ENCODE data around the gene WHAMM.
"Not testable (repeated sequence)": the region's sequence is repeated elsewhere in the genome, so short reads cannot be mapped to it uniquely, and the experiment has no call there.

The WHAMM gene, protein sequence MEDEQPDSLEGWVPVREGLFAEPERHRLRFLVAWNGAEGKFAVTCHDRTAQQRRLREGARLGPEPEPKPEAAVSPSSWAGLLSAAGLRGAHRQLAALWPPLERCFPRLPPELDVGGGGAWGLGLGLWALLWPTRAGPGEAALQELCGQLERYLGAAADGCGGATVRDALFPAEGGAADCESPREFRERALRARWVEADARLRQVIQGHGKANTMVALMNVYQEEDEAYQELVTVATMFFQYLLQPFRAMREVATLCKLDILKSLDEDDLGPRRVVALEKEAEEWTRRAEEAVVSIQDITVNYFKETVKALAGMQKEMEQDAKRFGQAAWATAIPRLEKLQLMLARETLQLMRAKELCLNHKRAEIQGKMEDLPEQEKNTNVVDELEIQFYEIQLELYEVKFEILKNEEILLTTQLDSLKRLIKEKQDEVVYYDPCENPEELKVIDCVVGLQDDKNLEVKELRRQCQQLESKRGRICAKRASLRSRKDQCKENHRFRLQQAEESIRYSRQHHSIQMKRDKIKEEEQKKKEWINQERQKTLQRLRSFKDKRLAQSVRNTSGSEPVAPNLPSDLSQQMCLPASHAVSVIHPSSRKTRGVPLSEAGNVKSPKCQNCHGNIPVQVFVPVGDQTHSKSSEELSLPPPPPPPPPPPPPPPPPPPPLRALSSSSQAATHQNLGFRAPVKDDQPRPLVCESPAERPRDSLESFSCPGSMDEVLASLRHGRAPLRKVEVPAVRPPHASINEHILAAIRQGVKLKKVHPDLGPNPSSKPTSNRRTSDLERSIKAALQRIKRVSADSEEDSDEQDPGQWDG

DNA sequence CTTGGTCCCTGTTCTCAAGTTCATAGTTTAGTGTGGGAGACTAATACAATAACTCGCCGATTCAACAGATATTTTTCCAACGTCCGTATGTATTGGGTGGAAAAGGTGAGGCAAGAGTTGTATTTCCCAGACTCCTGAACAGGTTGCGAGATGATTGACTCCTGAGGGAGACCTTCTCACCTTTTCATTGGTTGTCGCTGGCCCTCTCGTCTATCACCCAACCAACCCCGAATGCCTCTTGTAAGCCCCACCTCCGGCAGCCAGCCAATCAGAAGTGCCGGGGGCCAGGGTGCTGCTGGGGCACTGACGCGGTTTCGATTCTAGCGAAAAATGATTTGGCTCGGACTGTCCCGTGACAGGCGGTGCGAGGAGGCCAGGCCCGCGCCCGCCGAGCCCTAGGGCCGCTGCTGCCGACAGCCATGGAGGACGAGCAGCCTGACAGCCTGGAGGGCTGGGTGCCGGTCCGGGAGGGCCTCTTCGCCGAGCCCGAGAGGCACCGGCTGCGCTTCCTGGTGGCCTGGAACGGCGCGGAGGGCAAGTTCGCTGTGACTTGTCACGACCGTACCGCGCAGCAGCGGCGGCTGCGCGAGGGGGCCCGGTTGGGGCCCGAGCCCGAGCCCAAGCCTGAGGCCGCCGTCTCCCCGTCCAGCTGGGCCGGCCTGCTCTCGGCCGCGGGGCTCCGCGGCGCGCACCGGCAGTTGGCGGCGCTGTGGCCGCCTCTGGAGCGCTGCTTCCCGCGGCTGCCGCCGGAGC lies at the start of gene WHAMM:
TSS of gene WHAMM (plus strand) at position 321 of the 753 bp plus-strand sequence. CDS start at position 420, 99 bp downstream.
- Histone ChIP-seq H3K27ac (ENCODE audit: low read length) (no peak within 1 kb of the TSS), H3K36me3 (ENCODE audit: insufficient read depth, low read depth, low read length) (peaks cover 6% of the 10 kb centered on the region; the same call in 1 of the 2 replicates), H3K9ac (ENCODE audit: low read depth, low read length) (peak within 1 kb of the TSS; percentile 77), H3K4me1 (ENCODE audit: insufficient read depth, low read length) (peaks cover 5% of the 10 kb centered on the region; the same call in 1 of the 2 replicates), H3K27me3 (ENCODE audit: insufficient read depth, low read length) (peaks cover 13% of the 10 kb centered on the region; the same call in 1 of the 2 replicates), H3K9me3 (ENCODE audit: insufficient read depth, low read depth, low read length) (no peaks in the 10 kb centered on the region), H3K4me3 (ENCODE audit: low read length) (peak within 1 kb of the TSS; percentile 88)

DNA sequence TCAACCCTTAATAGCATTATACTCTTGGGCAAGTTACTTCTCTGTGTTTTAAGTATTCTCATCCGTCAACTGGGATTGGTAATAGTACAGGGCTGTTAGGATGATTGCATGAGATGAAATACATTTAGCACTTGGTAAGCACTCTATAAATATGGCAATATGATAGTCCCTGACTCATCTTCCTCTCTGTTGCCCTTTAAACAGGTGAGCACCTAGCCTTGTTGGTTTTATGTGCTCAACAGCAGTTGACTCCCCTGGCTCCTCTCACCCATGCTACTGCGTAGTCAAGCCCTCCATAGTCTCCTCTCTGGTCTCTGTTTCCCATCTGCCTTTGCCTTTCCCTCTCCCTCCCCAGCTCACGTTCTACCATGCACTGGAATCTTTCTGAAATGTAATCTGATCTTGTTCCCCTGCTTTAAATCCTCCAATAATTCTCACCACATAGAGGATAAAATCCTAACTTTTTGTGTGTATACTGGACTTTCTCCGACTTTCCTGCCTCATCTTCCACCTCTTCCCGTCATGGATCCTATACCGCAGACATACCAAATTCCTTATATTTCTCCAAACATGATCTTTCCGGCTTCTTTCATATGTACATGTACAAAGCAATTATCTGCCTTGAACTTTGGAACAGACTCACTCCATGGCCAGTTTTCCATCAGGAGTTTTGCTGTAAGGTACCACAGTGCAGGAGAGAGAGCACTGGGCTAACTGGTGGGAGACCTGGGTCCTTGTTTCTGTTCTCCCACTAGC lies 45.9 kb upstream of the WHAMM start:
- H3K36me3 ChIP-seq (ENCODE audit: insufficient read depth, low read depth, low read length): peaks cover 9% of the 10 kb centered on the region

DNA sequence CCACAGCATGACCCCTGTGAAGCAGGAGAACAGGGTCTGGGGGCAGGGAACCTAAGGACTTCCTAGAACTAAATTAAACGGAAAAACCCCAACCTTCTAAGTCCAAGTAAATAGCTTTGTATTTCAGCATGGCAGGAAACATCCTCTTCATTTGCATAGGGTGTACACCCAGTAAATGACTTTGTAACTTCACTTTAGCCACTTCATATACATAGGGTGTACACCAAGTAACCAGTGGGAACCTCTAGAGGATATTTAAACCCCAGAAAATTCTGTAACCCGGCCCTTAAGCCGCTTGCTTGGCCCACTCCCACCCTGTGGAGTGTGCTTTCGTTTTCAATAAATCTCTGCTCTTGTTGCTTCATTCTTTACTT lies 45.3 kb upstream of the WHAMM start:
- H3K4me3 ChIP-seq (ENCODE audit: low read length): no peak overlapping the region
- H3K27me3 ChIP-seq (ENCODE audit: insufficient read depth, low read length): no peaks in the 10 kb centered on the region
- no peak overlapping the region for H3K9ac ChIP-seq (ENCODE audit: low read depth, low read length)
- H3K27ac ChIP-seq (ENCODE audit: low read length): no peak overlapping the region
- no peaks in the 10 kb centered on the region for H3K9me3 ChIP-seq (ENCODE audit: insufficient read depth, low read depth, low read length)
- H3K36me3 ChIP-seq (ENCODE audit: insufficient read depth, low read depth, low read length): peaks cover 3% of the 10 kb centered on the region
- H3K4me1 ChIP-seq (ENCODE audit: insufficient read depth, low read length): no peaks in the 10 kb centered on the region

More for the DNA sequence above, 45.9 kb upstream of the WHAMM start:
- no peak overlapping the region for H3K9ac ChIP-seq (ENCODE audit: low read depth, low read length)
- H3K9me3 ChIP-seq (ENCODE audit: insufficient read depth, low read depth, low read length): no peaks in the 10 kb centered on the region
- no peak overlapping the region for H3K4me3 ChIP-seq (ENCODE audit: low read length)
- H3K27me3 ChIP-seq (ENCODE audit: insufficient read depth, low read length): no peaks in the 10 kb centered on the region
- no peaks in the 10 kb centered on the region for H3K4me1 ChIP-seq (ENCODE audit: insufficient read depth, low read length)
- no peak overlapping the region for H3K27ac ChIP-seq (ENCODE audit: low read length)

DNA sequence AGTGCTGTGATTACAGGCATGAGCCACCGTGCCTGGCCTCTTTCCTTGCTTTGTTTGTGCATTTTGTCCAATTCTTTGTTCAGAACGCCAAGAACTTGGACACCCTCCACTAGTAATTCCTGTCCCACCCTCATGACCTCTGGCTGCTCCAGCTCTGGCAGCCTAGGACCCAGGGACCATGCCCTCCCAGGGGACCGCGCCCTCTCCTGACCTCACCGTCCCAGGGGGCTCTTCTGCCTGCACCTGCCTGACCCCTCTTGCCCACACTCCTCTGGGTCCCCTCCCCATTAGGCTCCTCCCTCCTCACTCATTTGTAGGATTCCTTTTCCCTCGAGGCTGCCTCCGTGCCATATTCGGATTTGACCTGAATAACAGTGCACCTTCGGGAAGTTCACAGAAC lies 44.7 kb upstream of the WHAMM start:
- H3K4me3 ChIP-seq (ENCODE audit: low read length): no peak overlapping the region
- H3K9ac ChIP-seq (ENCODE audit: low read depth, low read length): no peak overlapping the region
- H3K27ac ChIP-seq (ENCODE audit: low read length): no peak overlapping the region
- H3K27me3 ChIP-seq (ENCODE audit: insufficient read depth, low read length): no peaks in the 10 kb centered on the region
- H3K4me1 ChIP-seq (ENCODE audit: insufficient read depth, low read length): no peaks in the 10 kb centered on the region
- H3K9me3 ChIP-seq (ENCODE audit: insufficient read depth, low read depth, low read length): no peaks in the 10 kb centered on the region
- H3K36me3 ChIP-seq (ENCODE audit: insufficient read depth, low read depth, low read length): no peaks in the 10 kb centered on the region

DNA sequence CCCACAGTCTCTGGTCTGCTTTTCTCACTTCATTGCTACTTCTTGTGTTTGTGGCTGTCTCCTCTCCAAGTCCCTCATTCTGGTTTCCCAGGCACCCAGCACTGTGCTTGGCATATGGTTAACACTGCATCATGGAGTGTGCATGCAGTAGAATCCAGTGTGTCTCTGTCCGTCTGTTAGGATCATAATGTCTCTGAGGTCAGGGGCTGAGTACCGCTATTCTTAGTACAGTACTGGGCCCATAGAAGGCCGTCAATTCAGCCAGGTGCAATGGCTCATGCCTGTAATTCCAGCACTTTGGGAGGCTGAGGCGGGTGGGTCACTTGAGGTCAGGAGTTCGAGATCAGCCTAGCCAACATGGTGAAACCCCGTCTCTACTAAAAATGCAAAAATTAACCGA lies 43.2 kb upstream of the WHAMM start:
- not testable (repeated sequence) for H3K36me3 ChIP-seq (ENCODE audit: insufficient read depth, low read depth, low read length); H3K27me3 ChIP-seq (ENCODE audit: insufficient read depth, low read length); H3K9me3 ChIP-seq (ENCODE audit: insufficient read depth, low read depth, low read length); H3K4me3 ChIP-seq (ENCODE audit: low read length); H3K9ac ChIP-seq (ENCODE audit: low read depth, low read length); H3K27ac ChIP-seq (ENCODE audit: low read length); H3K4me1 ChIP-seq (ENCODE audit: insufficient read depth, low read length)

DNA sequence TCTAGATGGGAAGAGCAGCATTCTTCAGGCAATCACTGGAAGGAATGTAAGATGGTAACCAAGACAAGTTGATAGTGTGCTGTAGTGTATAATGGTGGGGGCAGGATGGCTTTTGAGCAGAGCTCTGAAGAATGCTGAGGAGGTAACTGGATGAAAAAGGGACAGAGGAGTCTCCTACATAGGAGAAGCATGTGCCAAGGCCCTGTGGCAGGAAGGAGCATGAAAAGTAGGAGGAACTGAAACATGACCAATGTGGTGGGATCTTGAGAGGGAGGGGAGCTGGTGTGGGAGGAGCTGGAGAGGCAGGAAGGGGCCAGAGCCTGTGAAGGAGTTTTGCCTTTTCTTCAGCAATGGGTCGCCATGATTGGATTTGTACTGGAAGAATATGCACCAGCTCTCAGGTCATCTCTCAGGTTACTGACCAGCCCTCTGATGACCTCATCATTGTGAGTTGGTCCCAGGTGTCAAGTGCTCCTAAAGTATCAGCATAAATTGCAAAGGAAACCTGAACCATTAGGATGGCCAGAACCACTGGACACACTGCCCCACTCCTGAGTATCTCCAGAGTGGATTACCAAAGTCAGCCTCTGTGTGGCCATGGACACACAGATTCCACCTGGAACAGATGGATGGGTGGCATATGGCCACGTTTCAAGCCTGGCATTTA lies 42.1 kb upstream of the WHAMM start:
- Histone ChIP-seq H3K9ac (ENCODE audit: low read depth, low read length) (no peak overlapping the region), H3K4me3 (ENCODE audit: low read length) (no peak overlapping the region), H3K9me3 (ENCODE audit: insufficient read depth, low read depth, low read length) (no peaks in the 10 kb centered on the region), H3K36me3 (ENCODE audit: insufficient read depth, low read depth, low read length) (no peaks in the 10 kb centered on the region), H3K27me3 (ENCODE audit: insufficient read depth, low read length) (no peaks in the 10 kb centered on the region), H3K27ac (ENCODE audit: low read length) (no peak overlapping the region), H3K4me1 (ENCODE audit: insufficient read depth, low read length) (no peaks in the 10 kb centered on the region)

DNA sequence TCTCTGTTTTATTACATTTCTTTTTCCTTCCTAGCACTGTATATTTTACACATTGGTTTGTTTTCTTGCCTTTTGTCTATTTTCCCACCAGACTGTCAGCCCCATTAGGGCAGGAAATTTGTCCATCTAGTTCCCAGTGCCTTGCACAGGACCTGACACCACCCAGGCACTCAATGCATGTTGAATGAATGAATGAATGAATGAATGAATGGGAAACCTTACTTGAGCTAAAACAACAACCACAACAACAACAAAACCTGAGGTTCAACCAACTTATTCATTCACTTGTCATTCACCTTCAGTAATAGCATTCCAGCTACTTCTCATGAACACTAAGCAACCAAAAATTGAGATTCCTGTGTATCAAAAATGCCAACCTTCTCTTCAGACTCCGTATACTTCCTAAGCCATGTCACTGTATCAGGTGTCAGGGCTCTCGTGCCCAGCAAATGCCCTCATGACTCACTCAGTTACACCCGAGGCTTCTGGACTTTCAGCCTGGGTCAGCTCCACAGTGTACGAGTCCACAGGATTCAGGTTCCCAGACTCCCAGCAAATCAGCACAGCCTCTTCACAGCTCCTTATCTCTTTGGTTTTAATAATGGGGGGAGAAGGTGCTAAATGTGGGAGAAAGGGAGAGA lies 40.9 kb upstream of the WHAMM start:
- Histone ChIP-seq H3K9me3 (ENCODE audit: insufficient read depth, low read depth, low read length) (no peaks in the 10 kb centered on the region), H3K36me3 (ENCODE audit: insufficient read depth, low read depth, low read length) (no peaks in the 10 kb centered on the region), H3K4me3 (ENCODE audit: low read length) (no peak overlapping the region), H3K27ac (ENCODE audit: low read length) (no peak overlapping the region), H3K27me3 (ENCODE audit: insufficient read depth, low read length) (no peaks in the 10 kb centered on the region), H3K9ac (ENCODE audit: low read depth, low read length) (no peak overlapping the region), H3K4me1 (ENCODE audit: insufficient read depth, low read length) (no peaks in the 10 kb centered on the region)

DNA sequence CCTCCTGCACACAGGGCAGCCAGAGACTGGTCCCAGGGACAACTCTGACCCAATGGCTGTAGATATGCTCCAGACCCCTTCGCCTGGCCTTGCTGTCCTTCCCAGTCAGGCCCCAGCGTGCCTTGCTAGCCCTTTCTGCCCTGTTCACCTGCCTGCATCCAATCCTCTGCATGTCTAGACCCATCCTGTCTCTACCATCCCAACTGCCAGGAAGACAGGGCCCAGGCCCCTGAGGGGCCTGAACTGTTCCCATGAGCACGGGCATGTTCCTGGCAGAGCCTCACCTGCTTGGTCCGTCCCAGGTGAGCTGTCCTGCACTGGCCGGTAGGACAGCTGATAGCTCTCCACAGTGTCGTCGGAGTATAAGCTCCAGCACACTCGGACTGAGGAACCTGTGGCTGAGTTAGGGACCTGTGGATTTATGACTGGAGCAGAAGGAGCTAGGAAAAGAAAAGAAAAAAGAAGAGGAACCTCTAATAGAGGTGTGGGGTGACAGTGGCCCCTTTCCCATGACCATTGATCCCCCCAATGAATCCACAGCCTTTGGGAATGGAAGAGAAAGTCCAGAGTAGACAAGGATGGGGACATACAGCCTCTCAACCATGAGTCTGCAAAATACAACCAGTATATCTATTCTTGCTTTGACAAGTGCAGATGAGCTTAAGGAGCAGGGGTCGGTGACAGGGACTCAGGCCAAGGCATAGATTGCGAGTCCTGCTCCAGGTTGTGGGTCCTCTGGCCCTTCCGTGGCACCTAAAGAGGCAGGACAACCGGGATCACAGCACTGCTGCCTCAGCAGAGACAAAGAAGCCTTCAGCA lies 37.4 kb upstream of the WHAMM start:
- no peaks in the 10 kb centered on the region for H3K36me3 ChIP-seq (ENCODE audit: insufficient read depth, low read depth, low read length)
- H3K4me1 ChIP-seq (ENCODE audit: insufficient read depth, low read length): no peaks in the 10 kb centered on the region
- H3K9me3 ChIP-seq (ENCODE audit: insufficient read depth, low read depth, low read length): no peaks in the 10 kb centered on the region
- no peaks in the 10 kb centered on the region for H3K27me3 ChIP-seq (ENCODE audit: insufficient read depth, low read length)
- no peak overlapping the region for H3K9ac ChIP-seq (ENCODE audit: low read depth, low read length)
- H3K27ac ChIP-seq (ENCODE audit: low read length): no peak overlapping the region
- no peak overlapping the region for H3K4me3 ChIP-seq (ENCODE audit: low read length)

DNA sequence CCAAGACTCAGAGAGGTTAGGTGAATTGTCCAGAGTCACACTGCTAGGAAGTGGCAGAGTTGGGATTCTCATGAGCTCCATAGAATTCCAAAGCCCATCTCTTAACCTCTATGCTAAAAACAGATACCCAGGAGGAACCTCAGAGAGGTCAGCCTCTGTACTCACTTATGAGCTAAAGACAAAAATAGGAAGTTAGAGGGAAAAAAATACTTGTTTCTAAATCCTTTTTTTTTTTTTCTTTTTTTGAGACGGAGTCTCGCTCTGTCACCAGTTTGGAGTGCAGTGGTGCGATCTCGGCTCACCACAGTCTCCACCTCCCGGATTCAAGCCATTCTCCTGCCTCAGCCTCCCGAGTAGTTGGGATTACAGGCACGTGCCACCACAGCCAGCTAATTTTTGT lies 34.9 kb upstream of the WHAMM start:
- Histone ChIP-seq H3K27me3 (ENCODE audit: insufficient read depth, low read length) (no peaks in the 10 kb centered on the region), H3K9me3 (ENCODE audit: insufficient read depth, low read depth, low read length) (no peaks in the 10 kb centered on the region), H3K27ac (ENCODE audit: low read length) (no peak overlapping the region), H3K9ac (ENCODE audit: low read depth, low read length) (no peak overlapping the region), H3K4me1 (ENCODE audit: insufficient read depth, low read length) (no peaks in the 10 kb centered on the region), H3K4me3 (ENCODE audit: low read length) (no peak overlapping the region), H3K36me3 (ENCODE audit: insufficient read depth, low read depth, low read length) (no peaks in the 10 kb centered on the region)

DNA sequence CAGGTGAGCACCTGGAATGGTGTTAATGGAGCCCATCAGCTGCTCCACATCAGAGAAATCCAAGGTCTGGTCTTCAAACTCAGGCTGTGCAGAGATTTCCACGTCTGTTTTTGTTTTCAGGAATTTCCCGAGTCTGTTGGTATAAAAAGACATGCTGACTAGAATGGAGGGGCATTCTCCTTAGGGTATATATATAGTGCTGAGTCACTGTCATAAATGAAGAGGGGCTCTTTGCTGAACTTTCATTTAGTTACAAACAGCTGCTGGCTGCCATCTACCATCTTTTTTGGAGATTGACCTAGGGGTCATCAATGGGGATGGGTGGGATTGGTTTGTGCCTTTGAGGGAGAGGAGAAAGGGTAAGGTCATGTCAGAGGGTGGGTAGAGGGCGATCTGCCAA lies 30.7 kb upstream of the WHAMM start:
- Histone ChIP-seq H3K27me3 (ENCODE audit: insufficient read depth, low read length) (no peaks in the 10 kb centered on the region), H3K27ac (ENCODE audit: low read length) (no peak overlapping the region), H3K9ac (ENCODE audit: low read depth, low read length) (no peak overlapping the region), H3K9me3 (ENCODE audit: insufficient read depth, low read depth, low read length) (no peaks in the 10 kb centered on the region), H3K36me3 (ENCODE audit: insufficient read depth, low read depth, low read length) (no peaks in the 10 kb centered on the region), H3K4me1 (ENCODE audit: insufficient read depth, low read length) (no peaks in the 10 kb centered on the region), H3K4me3 (ENCODE audit: low read length) (no peak overlapping the region)

All from iPS-20b (cell line).